HG03095 (cell line): ENCODE data around the gene KCTD5.

Source experiments
- ATAC-seq: cut with Tn5 transposase; IDR thresholded peaks from one replicate; pipeline ENCODE4 v1.9.1; 2021; ENCODE audit warnings: moderate library complexity; ENCODE audit not compliant: unreplicated experiment

KCTD5 gene

DNA sequence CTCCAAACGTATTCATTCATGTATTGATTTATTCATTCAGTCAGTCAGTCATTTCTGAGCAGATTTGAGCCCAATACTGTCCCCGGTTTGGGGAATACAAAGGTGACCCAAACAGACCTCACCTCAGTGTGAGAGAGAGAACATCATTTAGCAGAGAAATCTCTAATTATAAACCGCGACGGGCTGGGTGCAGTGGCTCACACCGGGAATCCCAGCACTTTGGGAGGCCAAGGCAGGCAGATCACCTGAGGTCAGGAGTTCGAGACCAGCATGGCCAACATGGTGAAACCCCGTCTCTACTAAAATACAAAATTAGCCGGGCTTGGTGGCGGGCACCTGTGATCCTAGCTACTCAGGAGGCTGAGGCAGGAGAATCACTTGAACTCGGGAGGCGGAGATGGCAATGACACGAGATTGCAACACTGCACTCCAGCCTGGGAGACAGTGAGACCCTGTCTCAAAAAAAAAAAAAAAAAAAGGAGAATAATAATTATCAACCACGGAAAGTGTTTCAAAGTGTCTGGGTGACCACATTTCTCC is 39.4 kb downstream of the KCTD5 start:
- peak; percentile 4 for ATAC-seq

DNA sequence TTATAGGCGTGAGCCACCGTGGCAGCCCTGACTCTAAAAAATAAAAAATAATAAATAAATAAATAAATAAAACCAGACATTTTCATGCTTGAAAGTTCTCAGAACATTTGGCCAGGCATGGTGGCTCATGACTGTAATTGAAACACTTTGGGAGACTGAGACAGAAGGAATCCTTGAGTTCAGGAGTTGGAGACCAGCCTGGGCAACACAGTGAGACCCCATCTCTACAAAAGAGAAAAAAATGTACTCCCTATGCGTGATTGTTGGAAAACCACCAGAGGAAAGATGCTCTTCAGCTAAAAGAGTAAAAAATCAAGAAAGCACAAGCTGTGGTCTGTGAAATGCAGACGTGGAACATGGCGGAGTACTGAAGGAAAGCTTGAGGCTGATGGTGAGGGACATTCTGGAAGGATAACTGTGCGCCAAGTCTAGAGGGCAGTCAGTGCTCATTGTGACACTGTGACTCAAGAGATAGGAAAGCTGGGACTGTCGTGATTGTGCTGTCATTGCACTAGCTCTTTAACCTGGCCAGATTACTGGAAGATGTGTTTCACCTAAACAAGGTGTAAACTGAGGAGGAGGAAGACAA is 41.9 kb downstream of the KCTD5 start:
- no peak for ATAC-seq

DNA sequence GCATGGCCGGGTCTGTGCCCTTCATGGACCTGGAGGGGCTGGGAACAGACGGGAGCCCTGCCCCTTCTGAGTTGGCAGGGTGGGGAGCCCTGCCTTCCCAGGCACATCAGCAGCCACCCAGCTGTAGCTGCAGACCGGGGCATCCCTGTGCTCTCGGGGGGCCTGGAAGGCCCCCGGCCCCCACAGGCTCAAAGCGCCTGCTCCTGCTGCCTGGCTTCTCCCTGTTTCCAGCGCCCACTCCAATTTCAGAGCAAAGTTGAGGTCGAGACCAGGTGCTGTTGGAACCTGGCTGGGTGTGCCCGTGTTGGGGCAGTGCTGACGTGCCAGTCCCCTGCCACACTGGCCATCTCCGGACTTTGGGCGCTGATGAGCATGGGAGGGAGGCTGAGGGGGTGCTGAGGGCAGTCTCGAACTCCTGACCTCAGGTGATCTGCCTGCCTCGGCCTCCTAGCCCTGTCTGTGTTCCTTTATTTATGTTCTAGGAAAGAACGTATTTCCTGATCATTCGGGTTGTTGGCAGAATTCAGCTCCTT is 42.6 kb downstream of the KCTD5 start:
- no peak for ATAC-seq

DNA sequence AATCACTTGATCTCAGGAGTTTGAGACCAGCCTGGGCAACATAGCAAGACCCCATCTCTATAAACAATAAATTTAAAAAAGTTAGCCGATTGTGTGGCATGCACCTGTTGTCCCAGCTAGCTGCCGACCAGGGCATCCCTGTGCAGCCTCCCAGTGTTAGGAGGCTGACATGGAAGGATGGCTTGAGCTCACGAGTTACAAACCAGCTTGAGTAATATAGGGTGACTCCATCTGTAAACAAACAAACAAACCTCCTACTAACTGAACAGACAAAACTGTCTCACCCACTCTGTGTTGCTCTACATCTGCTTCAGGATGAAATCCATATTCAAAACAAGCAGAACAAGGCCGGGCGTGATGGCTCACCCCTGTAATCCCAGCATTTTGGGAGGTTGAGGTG is 44.6 kb downstream of the KCTD5 start:
- no peak for ATAC-seq

DNA sequence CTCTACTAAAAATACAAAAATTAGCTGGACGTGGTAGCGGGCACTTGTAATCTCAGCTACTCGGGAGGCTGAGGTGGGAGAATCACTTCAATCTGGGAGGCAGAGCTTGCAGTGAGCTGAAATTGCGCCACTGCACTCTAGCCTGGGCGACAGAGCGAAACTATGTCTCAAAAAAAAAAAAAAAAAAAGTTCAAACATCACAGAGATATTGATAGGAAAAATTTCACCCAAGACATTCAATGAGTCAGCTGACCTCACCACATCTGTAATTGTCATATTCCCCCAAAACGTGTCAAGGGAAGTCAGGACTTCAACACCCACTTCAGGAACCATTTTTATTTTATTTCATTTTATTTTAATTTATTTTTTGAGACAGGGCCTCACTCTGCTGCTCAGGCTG is 45.7 kb downstream of the KCTD5 start:
- no peak for ATAC-seq

DNA sequence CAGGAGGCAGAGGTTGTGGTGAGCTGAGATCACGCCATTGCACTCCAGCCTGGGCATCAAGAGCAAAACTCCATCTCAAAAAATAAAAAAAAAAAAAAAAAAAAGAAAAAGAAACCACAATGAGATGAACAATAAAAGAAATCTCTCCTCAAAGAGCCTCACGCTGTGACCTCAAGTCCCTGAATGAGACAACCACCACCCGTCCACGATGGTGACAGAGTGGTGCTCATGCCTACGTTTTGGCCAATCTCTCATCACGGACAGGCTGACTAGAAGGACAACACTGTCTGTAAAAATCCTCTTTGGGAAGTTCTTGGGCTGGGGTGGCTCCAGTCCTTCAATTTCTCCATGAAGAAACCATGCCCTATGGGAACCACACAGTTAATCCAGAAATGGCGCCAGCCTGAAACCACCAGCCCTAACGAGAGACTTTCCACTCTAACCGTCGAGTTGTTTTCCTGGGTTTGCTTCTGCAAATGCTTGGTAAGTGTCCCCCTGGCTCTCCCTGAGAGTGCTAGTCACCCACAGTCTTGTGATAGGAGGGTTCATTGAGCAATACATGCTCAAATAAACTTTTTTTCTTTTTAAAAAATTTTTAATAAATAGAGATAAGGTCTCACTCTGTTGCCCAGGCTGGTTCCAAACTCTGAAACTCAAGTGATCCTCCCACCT is 52.7 kb downstream of the KCTD5 start:
- no peak for ATAC-seq

DNA sequence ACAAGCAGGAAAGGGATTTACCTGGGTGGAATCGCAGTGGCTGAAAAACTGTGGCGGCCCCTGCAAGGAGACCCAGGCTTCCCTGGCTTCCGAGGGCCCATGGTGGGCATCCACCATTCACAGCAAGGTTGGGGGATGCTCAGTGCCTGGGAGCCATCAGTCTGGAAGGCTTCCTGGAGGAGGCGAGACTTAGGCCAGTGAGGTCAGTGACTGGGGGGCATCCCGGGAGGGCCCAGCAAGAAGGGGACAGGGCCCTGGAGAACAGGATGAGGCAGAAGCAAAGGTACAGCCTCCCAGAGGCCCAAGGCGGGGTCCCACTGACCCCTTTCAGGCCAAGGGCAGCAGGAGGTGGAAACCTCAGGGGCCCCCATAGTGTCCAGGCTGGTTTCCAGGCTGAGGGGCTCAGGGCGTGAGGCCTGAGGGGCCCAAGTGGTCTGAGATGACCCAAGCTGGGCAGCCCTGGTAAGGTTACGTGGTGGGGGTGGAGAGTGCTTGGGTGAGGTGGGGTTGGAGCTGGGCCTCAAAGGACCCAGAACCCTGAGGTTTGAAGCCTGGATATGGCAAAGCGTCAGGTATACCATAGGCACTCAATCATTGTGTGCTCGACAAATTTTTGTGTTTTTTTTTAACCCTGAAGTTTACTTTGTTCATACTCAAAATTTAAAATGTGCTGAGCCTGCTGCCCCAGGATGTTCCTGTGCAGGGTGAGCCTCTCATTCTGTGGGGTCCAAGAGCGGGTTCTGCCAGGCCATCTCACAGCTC is 54.3 kb downstream of the KCTD5 start:
- ATAC-seq, result no peak

DNA sequence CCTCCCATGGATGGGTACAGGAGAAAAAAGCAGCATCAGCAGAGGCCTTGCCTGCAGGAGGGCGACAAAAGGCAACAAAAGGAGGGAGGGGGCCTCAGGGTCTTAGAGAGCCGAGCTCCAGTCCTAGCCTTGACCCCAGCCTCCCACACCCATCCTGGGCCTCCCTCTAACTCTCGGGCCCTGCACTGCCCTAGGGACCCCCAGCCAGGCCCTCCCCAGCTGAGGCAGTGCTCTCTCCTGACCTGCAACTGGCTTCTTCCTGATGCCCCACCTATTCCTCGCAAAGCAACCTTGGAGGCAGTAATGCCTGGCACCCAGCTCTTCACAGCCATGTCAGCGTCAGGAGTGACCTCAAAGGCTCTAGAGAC is 54.9 kb downstream of the KCTD5 start:
- ATAC-seq, result no peak

DNA sequence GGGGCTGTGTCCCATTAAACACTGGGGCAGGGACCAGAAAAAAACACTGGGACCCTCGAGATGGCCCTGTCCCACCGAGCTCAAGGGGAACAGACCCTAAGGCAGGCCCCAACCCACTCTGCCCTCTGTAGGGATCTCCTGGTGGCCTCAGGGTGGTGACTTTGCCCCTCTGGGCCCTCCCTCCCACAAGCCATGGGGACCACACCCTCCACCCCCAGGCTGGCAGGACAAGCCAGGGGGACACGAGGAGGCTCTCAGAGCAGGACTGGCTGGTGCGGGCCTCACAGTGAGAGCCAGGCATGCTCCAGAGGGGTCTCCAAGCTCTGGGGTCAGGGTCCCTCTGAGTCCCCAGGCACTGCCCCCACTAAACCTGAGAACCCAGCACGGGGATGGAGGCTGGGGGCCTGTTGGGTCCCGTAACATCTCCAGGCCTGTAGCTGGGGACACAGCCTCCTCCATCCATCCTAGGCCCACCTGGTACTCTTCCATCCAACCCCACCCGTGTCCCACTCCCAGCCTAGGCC is 55.6 kb downstream of the KCTD5 start:
- no peak for ATAC-seq

DNA sequence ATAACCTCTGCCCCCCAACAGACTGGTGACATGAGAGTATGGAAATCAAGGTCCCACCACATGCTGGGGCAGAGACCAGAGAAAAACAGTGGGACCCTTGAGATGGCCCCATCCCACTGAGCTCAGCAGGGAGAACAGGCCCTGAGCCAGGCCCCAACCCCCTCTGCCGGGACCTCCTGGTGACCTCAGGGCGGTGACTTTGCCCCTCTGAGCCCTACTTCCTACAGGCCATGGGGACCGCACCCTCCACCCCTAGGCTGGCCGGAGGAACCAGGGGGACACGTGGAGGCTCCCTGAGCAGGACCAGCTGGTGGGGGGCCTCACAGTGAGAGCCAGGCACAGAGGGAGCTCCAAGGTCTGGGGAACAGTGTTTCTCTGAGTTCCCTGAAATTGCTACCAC is 56.3 kb downstream of the KCTD5 start:
- no peak for ATAC-seq

DNA sequence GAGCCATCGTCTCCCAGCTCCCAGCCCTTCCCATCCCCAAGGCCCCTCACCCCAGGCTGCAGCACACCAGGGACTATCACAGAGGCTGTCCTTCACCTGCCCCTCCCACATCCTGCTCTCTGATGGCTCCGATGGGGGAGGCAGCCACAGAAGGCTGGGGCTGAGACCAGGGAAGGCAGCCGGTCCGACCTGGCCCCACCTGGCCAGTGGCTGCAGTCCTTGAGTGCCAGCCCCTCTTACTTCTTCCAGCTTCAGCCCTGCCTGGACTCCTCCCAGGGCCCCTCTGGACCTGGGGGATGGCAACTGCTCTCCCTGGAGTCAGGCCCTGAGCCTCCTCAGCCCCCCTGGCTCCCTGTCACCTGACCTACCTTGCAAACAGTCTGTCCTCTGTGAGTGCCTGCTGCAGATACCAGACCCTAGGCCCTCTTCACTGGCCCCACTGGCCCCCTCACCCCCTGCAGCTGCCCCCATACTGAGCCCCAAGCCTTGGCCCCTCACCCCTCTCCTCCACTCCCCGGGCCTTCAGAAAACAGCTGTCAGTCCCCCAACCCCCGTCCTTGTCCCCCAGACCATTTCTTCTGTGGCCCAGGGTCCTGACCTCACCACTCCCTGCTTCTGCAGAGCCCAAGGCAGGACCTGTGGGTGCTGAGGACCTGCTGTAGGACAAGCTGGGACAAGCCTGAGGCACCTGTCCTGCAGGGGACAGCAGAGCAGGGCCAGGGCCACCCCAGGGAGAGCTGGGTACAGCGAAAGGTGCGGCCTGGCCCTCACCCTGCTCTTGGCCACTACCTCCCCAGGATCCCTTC is 57.5 kb downstream of the KCTD5 start:
- ATAC-seq, result no peak

DNA sequence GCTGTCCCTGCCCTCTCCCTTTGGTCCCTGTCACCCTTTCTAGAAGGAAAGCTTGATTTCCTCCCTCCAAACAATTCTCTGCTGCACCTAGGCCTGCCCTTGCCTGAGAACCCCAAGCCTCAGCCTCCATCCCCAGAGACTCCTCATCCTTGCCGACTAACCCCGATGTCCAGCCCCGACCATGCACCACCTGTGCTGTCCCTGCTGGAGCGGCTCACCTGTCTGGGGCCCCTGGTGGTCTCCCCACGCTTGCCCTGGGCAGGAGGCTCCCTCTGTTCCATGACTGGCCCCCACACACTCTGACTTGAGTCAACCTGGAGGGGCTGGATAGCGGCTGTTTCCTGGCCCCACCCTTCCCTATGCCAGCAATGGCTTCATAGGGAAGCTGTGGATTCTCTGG is 58.2 kb downstream of the KCTD5 start:
- no peak for ATAC-seq

DNA sequence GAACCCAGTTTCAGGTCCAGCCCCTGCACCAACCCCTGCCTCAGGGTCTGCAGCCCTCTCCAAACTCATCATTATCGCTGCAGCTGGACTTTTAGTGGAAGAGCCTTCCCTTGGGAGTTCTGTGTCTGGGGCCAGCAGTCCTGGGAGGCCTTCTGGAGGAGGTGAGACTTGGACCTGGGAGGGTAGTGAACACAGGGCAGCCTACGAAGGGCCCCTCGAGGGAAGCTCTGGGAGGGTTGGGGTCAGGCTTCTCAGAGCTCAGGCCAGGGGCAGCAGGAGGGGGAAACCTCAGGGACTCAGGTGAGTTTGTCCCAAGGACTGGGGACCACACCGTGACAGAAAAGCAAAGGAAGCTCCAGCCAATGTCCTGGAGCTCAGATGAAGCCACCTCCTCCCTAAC is 58.8 kb downstream of the KCTD5 start:
- no peak for ATAC-seq

DNA sequence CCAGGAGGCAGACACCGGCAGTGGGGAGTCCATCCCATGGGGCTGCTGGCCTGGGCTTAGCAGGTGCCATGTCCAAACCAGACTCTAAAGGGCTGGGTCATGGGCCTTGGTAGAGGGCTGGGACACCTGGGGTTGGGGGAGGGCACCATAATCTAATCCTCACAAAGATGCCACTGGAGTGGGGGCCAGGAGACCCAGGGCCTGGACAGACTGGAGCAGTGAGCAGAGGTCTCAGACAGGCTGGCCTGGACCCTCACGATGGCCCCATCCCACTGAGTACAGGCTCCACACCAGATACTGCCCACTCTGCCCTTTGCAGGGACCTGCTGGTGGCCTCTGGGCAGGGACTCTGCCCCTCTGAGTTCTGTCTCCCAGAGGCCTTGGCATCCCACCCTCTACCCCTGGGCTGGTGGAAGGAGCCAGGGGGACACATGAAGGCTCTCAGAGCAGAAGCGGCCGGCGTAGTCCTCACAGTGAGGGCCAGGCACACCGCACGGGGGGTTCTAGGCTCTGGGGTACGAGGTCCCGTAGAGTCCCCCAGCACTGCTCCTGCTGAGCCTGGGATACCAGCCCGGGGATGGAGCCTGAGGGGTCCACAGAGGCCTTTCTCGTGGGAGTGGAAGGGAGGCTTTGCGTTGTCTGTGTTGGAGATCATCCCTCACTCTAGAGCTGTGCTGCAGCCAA is 60.1 kb downstream of the KCTD5 start:
- no peak for ATAC-seq

DNA sequence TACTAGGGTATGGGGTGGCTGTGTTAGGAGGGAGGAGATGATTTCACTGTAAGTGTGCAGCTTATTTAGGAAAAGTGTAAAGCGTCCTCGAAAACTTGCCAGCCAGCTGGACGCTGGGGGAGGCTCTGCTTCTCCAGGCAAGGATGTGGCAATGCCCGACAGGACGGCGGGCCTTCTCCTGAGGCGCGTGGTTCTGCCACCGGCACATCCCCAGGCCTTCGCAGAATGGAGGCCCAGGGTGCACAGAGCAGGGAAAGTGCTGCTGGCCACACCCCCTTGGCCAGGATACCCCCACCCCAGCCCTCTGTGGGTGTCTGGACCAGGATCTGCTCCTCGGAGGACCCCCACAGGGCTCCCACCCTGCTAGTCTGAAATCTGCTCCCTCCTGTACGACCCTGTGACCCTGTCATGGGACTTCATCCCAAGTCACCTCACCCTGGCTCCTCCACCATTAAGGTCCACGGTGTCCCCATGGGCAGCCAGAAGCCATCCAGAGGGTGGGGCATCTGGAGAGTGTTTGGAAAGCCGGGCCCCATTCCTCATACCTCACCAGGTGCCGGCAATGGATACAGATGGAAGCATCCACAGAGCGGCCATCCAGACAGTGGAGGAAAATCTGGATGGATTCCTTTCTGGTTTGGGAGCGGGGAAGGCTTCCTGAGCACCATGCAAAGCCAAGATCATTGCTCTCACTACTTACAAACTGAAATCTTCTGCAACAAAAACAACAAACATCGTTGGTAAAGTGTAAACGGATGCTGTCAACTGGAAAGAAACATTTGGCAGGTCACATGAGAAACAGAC is 60.9 kb downstream of the KCTD5 start:
- ATAC-seq, result no peak

DNA sequence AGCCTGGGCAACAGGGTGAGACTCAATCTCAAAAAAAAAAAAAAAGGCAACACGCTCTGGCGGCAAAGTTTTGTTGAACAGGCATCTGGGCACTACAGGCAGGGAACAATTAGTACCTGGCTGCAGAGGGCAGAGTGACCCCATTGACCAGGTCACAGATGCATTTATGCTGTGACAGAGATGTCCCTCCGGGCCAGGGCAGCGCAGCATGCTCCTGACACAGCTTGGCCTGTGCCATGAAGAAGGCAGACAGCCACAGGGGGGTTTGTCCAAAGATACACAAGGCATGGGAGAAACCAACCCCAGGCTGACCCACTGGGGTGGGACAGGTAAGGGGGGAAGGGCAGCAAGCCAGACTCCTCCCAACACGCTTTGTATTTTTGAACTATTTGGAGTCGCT is 62.4 kb downstream of the KCTD5 start:
- ATAC-seq, result no peak

DNA sequence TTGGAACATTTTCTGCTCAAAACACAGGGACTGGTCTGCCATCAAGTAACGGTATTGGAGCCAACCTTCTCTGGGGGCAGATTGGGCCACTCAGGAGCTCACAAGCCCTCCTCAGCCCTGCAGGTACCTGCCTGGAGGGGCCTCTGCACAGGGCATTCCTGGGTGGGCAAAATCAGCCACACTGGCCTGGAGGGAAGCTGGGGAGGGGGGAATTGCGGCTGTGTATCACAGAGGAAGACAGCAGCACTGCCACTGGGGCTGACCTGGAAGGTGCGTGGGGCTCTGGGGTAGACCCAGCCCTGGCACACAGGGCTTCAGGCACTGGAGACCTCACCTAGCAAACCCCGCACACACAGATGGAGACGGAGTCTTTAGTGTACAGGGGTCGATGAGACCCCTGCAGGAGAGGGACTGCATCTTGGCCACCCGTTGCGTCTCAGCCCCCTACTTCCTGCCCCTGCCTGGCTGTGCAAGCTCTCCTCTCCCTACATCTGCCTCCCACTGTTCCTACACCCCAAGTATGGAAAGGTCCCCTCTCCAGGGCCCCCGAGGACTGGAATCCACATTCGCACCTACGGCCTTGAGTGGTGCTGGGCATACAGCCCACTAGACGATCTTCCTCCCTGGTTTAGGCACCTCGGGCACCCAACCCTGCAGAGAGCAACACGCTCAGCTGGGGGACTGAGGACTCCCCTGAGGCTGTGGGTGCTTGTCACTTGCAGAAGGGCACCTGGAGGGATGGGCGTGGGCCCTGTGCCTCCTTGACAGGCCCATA is 63.0 kb downstream of the KCTD5 start:
- no peak for ATAC-seq

DNA sequence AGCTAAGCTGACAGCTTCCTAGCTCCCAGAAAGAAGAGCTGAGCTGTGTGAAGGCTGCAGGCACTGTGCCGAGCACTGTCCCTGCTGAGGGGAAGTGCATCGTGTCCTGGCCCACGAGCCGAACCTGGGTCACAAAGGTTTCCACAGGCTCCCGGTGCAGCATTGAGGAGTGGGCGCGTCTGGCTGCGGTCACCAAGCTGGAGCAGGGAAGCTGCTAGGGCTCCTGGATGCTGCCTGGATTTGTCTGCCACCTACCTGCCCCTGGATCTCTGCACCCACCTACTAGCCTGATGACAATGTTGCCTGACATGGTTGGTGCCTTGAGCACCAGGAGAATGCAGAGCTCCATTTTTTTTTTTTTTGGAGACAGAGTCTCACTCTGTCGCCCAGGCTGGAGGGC is 63.6 kb downstream of the KCTD5 start:
- ATAC-seq, result no peak
